GM23248 (cell line): ENCODE data around the gene LRIG3.

Experiments used
- EZH2 ChIP-seq: fragments of 200-600 bp; sonication (generic); IDR thresholded peaks from 2 replicates; pipeline ENCODE4 v1.6.1; 2018; ENCODE audit warnings: antibody characterized with exemption, mild to moderate bottlenecking; ENCODE audit not compliant: insufficient read depth, poor library complexity, severe bottlenecking
- EZH2phosphoT487 ChIP-seq: fragments of 200-600 bp; sonication (generic); IDR thresholded peaks from 2 replicates; pipeline ENCODE4 v1.6.1; 2018; ENCODE audit warnings: antibody characterized with exemption, moderate library complexity, mild to moderate bottlenecking, low read depth; ENCODE audit not compliant: insufficient read depth

DNA sequence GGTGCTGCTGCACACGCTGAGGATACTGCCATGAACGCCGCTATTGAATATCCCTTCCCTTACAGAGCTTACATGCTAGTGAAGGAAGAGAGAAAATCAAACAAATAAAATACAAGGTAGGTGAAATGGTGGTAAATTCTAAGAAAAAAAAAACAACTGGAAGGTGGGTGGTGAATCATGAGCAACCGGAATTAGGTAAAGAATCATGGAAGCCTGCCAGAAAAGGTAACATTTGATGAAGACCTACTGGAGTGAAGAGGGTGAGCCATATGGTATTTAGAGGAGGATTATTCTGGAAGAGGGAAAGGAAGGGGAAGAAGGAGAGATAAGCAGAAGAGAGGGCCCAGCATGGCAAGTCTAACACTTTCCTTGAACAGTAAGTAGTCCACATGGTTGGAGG lies 76.1 kb downstream of the LRIG3 start:
- TF ChIP-seq EZH2, result no peak
- no peak for TF ChIP-seq EZH2phosphoT487
